T follicular helper cell (primary cell): ENCODE data around the gene SNU13.
"Not testable (repeated sequence)": the region's sequence is repeated elsewhere in the genome, so short reads cannot be mapped to it uniquely, and the experiment has no call there.

Experiments
- DNase-seq: peaks from one replicate; pipeline ENCODE4 v3.0.0-alpha.2; 2020; ENCODE audit warnings: low read depth

The SNU13 gene

DNA sequence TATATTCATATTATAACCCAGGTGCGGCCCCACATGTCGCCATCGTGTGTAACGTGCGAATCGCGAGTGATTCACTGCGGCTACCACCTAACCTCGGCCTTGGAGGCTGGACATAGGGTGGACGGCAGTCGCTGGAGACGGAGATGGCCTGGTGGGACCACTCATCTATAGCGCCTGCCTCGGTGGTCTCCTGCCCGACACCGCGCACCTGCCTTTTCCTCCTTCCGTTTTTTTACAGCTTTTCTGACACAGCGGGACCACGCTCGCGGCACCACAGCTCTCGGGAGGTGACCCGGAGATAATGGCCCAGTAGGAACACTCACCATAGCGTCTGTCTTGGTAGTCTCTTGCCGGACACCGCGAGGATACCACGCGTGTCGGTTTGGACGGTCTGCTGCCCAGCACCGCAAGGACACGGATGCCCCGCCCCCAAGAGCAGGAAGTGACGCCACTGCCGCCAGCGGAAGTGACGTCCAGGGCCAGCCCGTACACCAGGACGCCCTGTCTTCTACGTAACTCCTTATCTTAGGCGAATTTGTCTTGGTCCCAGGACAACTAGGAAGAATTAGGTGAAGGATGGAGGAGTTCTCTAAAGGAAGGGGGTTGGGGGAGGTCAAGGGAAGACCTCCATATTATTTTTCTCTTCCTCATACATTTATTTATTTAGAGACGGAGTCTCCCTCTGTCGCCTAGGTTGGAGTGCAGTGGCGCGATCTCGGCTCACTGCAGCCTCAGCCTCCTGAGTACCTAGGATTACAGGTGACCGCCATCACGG lies 6.4 kb downstream of the SNU13 start:
- peak; percentile 79 for DNase-seq

DNA sequence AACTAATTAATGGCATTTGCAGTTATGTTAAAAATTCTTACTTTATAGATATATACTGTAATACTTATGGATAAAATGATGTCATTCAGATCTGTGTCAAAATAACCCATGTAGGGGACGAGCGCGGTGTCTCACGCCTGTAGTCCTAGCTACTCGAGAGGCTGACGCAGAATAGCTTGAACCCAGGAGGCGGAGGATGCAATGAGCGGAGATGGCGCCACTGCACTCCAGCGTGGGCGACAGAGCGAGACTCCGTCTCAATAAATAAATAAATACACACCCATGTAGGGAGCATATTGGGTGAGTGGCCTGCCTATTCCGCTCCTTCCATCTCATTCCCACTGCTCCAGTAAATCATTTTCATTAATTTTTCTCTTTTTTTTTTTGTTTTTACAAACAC lies 7.1 kb downstream of the SNU13 start:
- DNase-seq = no peak

DNA sequence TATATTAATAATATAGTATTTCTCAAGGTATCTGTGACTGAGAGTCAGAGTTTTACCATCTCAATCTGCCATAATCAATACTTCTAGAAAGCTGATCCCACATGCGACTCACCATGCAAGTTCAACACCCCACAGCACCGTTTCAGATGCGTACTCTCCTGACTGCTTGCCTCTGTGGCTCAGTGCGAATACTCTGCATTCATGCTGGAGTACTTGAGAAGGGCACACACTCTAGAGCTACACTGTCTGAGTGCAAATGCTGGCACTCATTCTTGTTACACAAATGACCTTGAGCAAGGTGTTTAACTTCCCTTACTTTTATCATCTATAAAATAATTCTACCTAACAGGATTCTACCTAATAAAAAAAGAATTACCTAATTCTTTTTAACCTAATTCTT lies 12.5 kb downstream of the SNU13 start:
- DNase-seq = no peak

DNA sequence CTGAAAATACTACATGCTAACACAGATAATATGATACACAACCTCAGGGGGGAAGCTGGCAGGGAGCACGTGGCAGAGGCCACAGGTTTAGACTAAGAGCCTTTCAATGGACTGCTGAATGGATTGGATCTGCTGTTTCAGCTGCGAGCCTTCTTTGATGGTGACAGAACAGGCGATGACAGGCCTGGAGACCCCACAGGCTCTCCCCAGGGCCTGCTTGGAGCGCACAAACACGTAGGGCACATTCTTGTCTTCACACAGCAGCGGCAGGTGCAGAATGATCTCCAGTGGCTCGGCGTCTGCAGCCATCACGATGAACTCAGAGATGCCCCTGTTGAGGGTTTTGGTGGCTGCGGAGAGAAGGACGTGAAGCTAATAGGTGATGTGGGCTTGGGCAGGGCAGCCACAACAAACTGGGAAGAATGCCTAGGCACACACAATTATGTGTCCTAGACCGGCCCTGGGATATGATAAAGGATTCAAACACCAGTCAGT lies 13.8 kb downstream of the SNU13 start:
- DNase-seq = no peak

DNA sequence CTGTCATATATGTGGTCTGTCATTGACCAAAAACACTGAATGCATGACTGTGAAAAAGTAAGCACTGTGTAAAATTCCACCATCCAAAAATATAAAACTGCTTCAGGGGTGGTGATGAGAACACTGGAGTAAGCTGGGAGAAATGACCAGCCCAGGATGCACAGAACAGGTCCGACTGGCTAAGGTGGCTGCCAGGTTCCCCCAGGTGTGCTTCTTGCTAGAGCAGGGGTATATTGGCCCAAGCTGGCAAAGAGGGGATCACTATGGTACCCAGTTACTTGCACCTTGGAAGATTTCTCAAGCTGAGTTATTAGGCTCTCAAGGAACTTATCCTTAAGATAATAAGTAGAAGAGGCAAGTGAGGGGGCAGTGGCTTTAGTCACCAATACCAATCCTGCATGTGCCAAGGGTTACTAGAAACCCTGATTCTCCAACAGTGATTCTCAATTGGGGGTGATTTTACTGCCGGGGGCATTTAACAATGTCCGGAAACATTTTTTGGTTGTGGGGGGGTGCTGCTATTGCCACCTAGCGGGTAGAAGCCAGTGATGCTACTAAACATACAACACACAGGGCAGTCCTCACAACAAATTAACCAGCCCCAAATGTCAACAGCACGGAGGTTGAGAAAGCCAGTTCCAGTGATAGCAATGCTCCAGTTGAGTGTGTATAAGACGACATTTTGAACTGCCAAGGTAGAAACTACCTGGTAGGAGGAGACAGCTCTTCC lies 15.7 kb downstream of the SNU13 start:
- DNase-seq = no peak

DNA sequence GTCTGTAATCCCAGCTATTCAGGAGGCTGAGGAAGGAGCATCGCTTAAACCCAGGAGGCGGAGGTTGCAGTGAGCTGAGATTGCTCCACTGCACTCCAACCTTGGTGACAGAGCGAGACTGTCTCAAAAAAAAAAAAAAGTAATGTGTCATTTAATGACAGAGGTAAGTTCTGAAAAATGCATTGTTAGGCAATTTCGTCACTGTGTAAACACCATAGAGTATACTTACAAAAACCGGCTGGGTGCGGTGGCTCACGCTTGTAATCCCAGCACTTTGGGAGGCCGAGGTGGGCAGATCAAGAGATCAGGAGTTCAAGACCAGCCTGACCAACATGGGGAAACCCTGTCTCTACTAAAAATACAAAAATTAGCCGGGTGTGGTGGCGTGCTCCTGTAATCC lies 16.6 kb downstream of the SNU13 start:
- DNase-seq = not testable (repeated sequence)

DNA sequence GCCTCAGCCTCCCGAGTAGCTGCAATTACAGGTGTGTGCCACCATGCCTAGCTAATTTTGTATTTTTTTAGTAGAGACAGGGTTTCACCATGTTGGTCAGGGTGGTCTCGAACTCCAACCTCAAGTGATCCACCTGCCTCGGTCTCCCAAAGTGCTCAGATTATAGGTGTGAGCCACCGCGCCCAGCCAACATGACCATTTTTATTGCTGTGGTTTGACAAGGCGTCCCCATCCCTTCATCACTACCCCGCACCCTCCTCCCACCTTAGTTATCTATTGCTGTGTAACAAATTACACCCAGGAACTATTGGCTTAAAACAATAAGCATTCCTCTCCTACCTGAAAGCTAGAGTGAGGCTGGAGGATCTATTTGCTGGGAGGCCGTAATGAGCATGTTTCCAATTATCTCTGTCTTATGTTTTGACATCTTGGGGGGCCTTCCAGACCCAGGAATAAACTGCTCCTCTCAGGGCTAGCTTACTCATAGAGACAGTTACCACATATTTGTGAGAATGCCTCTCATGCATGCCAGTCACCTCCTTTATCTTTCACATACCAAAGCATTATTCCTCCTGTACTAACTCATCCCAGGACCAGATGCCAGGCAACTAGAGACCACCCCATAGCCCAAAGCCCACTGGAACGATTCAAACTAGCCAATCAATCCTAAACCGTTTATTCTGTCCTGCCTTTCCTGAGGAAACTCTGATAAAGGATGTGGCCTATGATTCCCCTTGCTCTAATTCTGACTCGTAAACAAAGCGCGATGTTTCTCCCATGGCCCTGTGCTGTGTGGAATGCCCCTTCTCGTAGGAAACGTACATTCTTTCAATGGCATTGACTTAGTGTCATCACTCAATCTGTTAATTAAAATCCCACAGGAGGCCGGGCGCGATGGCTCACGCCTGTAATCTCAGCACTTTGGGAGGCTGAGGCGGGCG lies 19.4 kb downstream of the SNU13 start:
- no peak for DNase-seq

DNA sequence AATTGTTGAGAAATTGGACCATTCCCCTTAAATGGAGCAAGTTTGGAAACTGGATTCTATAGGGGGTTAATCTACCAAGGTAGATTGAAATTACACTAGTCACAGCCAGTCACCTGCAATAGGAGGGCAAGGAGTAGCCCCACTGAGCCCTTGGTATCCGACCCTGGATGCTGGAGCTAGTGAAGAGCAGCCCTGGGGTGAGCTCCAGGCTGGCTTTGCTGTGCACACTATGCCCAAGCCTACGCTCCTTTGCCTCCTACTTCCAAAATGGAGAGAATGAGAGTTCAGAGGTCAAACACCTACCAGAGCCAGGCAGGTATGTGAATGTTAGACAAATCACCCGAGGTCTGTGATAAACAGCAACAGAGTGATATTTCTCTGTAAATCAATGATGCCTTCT lies 23.7 kb downstream of the SNU13 start:
- no peak for DNase-seq

DNA sequence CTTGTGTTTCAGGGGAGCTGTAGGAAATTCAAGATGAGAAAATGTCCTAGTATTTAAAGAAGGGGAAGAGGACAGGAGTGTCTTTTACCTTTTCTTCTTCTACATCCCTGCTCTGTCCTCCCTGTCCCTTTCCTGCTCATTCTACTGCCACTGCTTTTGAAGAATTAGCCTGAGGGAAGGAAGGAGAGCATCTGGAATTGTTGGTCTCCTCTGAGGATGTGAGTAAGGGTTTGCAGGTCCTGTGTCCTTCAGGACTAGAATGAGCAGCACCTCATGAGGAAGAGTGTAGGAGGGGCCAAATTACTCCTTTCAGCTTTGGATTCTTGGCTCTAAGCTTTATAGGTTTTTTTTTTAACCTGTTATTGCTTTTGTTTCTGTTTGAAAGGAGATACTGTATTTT lies 24.2 kb downstream of the SNU13 start:
- DNase-seq = no peak

DNA sequence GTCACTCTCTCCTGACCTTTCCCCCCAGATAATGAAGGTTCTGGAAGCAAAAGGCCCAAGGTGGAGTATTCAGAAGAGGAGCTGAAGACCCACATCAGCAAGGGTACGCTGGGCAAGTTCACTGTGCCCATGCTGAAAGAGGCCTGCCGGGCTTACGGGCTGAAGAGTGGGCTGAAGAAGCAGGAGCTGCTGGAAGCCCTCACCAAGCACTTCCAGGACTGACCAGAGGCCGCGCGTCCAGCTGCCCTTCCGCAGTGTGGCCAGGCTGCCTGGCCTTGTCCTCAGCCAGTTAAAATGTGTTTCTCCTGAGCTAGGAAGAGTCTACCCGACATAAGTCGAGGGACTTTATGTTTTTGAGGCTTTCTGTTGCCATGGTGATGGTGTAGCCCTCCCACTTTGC lies 25.1 kb downstream of the SNU13 start:
- DNase-seq = not testable (repeated sequence)

DNA sequence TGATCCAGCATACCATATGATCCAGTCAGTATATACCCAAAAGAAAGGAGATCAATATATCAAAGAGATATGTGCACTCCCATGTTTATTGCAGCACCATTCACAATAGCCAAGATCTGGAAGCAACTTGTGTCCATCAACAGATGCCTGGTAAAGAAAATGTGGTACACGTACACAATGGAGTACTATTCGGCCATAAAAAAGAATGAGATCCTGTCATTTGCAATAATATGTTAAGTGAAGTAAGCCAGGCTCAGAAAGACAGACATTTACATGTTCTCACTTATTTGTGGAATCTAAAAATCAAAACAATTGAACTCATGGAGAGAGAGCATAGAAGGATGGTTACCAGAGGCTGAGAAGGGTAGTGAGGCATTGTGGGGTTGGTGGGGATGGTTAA lies 27.0 kb downstream of the SNU13 start:
- DNase-seq = no peak

DNA sequence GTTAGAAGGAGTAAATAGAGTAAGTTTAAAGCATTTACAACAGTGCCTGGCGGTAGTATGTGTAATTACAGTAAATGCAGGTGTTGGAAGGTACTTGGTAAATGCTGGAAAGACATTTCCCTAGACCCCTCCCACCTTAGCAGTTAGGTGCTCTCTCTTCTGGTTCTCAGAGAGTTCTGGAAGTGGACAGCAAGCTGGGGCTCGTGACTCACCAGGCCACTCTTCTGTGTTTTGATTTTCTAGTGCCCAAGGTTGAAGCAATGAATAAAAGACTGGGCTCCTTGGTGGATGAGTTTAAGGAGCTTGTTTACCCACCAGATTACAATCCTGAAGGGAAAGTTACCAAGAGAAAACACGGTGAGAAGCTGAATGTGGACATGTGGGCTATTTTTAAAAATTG lies 27.6 kb downstream of the SNU13 start:
- no peak for DNase-seq

DNA sequence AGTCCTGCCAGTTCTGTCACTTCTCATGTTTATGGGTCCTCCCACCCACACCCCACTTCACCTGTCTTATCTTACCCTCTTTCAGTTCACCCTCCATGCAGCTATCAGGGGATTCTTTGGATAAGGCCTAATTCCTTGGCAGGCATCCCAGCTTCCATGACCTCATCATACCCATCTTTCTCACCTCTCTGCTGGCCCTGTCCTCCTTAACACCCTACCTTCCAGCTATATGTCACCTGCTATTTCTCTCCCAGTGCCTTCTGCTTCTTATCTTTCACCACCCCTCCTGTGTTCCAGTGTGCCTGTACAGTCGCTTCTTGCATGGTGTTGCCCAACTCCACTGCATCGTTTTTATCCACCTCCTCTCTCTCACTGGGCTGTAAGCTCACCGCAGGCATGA lies 28.3 kb downstream of the SNU13 start:
- DNase-seq = no peak

DNA sequence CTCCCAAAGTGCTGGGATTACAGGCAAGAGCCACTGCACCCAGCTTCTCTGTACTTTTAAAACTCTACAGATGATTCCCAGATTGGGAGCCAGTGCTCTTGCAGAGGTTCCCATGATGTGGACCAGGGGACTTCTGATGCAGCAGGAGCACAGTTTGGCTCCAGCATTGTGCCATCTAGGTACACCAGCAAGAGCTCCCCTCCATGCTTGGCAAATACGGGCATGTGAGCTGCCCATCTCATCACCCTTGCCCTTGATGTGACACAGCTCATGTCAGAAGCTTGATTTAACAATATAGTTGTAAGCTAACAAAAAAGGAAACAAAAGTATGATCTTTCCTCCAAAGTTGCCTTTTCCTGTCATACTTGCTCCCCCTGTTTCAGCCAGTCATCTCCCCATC lies 28.7 kb downstream of the SNU13 start:
- DNase-seq = no peak

DNA sequence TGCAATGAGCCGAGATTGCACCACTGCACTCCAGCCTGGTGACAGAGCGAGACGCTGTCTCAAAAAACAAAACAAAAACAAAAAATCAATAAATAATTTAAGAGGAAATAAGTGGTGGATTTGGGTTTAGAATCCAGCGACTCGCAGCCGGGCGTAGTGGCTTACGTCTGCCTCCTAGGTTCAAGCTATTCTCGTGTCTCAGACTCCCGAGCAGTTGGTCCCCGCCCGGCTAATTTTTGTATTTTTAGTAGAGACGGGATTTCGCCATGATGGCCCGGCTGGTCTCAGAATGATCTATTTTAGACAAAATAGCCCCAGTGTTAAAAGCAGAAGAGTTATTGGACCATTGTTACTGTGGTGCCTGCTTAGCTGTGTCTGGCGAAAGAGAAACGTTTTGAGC lies 29.8 kb downstream of the SNU13 start:
- DNase-seq = no peak

DNA sequence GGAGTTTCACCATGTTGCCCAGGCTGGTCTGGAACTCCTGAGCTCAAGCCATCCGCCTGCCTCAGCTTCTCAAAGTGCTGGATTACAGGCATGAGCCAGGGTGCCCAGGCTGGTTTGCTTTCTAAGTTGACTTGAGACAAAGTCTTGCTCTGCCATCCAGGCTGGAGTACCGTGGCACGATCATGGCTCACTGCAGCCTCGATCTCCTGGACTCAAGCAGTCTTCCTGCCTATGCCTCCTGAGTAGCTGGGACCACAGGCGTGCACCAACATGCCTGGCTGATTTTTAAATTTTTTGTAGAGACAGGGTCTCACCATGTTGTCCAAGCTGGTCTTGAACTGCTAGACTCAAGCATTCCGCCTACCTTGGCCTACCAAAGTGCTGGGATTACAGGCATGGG lies 31.0 kb downstream of the SNU13 start:
- no peak for DNase-seq

DNA sequence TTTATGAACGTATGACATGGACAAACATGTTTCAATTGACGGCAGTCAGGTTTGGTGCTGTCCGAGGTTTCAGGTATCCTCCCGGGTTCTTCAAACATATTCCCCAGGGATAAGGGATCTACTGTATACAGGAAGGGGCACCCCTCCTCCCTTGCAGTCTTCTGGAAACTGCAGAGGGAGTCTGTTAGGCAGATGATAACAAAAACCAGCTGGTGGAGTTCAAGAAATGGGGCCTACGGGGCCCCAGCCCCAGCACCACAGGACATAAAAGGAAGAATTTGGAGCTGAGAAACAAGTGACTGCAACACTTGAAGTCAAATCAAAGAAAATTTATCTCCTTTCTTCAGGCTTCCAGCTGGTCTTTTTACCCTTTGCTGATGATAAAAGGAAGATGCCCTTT lies 32.1 kb downstream of the SNU13 start:
- DNase-seq = no peak

DNA sequence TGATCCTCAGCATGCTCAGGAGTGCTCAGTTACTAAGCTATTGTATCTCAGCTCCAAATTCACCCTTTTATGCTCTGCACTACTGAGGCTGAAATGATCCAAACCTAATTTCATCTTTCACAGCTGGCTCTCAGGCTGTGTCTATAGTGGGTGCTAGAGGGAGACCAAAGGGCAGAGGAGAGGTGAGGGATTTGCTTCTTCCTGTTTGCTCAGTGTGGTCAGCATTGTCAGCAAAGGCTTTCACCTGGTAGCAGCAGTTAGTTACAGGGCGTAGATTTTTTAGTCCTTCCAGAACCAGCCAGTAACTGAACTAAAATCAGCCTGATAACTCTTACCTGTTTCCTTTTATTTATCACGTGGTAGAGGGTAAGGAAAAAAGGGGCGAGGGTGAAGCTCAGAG lies 34.3 kb downstream of the SNU13 start:
- DNase-seq = no peak

DNA sequence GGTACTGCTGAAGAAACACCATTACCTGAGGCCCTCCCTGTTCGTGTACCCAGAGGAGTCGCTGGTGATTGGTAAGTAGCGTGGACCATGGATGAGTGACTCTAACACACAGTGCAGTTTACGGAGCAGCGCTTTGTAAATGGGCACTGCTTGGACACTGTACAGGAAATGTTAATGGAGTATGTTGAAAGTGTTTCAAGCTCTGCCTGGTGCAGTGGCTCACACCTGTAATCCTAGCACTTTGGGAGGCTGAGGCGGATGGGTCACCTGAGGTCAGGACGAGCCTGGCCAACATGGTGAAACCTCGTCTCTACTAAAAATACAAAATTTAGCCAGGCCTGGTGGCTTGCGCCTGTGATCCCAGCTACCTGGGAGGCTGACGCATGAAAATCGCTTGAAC lies 37.8 kb downstream of the SNU13 start:
- no peak for DNase-seq

DNA sequence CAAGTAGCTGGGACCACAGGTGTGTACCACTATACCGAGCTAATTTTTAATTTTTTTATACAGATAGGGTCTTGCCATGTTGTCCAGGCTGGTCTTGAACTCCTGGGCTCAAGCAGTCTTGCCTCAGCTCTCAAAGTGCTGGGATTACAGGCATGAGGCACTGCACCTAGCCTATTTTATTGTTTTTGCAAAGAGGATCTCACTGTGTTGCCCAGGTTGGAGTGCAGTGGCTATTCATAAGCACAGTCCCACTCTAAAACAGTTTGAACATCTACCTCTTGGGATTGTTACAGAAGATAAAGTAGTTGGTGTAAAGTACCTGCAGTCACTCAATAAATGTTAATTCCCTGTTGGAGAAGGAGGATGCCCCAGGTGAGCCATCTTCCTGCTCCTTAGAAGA lies 38.4 kb downstream of the SNU13 start:
- no peak for DNase-seq

DNA sequence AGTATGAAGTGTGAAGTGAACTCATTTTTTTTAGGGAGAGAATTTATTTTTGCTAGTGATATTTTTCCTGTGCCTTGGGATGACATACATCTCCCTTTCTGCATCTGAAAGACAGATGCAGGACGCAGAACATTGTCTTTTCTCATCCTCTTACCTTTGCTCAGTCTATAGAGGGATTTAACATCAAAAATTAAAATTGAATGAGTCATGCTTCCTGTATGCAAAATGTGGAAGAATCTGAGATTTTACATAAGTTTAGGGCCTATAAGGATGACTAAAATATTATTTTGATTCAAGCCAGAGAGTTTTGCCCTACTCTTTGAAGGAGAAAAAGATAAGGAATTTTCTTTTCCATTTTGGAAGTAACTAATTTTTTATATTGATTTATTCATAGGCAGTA lies 40.2 kb downstream of the SNU13 start:
- DNase-seq = no peak

DNA sequence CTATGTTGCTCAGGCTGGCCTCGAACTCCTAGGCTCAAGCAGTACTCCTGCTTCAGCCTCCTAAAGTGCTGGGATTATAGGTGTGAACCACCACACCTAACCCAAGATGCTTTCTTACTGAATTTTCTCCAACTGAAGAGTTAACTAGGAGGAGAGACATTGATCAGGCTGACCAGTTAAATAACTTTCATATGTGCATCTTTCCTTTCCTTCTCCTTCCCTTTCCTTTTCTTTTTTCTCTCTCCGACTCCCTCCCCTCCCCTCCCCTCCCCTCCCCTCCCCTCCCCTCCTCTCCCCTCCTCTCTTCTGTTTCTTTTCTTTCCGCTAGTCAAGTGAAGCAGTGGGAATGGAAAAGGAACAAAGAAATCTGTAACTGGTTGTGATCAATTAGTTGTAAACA lies 40.9 kb downstream of the SNU13 start:
- DNase-seq = no peak
